Activated CD4-positive, alpha-beta T cell treated with anti-CD3 and anti-CD28 coated beads, Interleukin-2, amount 50 U/mL, for 4 hours (primary cell): ENCODE results near the gene KRT17.
"Not testable (repeated sequence)": the region's sequence is repeated elsewhere in the genome, so short reads cannot be mapped to it uniquely, and the experiment has no call there.

Source experiments
- DNase-seq, 2 experiments: peaks; one replicate each; pipeline ENCODE4 v3.0.0-alpha.2; 2020

Gene KRT17

DNA sequence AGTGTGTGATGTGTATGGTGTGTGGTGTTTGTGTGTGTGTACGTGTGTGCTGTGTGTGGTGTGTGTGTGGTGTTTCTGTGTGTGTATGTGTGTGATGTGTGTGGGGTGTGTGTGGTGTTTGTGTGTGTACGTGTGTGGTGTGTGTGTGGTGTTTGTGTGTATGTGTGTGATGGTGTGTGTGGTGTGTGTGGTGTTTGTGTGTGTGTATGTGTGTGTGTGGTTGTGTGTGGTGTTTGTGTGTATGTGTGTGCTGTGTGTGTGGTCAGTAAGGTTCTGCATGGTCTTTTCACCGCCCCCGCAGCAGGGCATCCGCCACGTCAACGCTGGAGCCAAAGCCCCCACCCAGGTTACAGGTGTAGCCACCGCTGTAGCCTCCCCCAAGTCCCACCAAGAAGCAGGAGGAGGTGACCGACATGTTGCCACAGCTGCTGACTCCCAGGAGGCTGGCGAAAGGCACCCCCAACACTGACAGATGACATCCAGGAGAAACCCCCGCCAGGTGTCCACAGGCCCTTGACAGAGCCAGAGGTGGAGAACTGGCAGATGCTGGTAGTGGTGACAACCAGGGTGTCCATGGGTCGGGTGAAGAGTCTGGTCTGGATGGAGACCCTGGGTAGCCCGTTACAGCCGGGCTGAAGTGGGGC lies 9.3 kb upstream of the KRT17 start:
- no peak for DNase-seq

DNA sequence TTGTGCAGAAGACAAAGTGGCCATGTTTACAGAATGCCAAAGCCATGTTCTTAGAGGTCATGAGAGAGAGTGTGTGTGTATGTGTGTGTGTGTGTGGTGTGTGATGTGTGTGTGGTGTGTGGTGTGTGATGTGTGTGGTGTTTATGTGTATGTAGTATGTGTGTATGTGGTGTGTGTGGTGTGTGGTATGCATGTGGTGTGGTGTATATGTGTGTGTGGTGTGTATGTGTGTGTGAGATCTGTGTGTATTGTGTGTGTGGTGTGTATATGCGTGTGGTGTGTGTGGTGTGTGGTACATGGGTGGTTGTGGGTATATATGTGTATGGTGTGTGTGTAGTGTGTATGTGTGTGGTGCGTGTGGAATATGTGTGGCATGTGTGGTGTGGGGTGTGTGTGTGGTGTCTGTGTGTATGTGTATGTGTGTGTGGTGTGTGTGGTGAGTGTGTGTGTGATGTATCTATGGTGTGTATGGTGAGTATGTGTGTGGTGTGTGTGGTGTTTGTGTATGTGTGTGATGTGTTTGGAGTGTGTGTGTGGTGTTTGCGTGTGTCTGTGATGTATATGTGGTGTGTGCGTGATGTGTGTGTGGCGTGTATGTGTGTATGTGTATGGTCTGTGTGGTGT lies 8.2 kb upstream of the KRT17 start:
- DNase-seq, result no peak

GRCh38 chr17:41631898-41632285 lies 7.5 kb upstream of the KRT17 start:
- DNase-seq, result no peak

GRCh38 chr17:41631025-41631897 lies 6.9 kb upstream of the KRT17 start:
- DNase-seq, result no peak

GRCh38 chr17:41629826-41630670 lies 5.7 kb upstream of the KRT17 start:
- DNase-seq, result no peak

GRCh38 chr17:41629316-41629715 lies 4.9 kb upstream of the KRT17 start:
- DNase-seq, result no peak

GRCh38 chr17:41628621-41629255 lies 4.4 kb upstream of the KRT17 start:
- DNase-seq, result not testable (repeated sequence)

GRCh38 chr17:41628073-41628370 lies 3.6 kb upstream of the KRT17 start:
- not testable (repeated sequence) for DNase-seq

DNA sequence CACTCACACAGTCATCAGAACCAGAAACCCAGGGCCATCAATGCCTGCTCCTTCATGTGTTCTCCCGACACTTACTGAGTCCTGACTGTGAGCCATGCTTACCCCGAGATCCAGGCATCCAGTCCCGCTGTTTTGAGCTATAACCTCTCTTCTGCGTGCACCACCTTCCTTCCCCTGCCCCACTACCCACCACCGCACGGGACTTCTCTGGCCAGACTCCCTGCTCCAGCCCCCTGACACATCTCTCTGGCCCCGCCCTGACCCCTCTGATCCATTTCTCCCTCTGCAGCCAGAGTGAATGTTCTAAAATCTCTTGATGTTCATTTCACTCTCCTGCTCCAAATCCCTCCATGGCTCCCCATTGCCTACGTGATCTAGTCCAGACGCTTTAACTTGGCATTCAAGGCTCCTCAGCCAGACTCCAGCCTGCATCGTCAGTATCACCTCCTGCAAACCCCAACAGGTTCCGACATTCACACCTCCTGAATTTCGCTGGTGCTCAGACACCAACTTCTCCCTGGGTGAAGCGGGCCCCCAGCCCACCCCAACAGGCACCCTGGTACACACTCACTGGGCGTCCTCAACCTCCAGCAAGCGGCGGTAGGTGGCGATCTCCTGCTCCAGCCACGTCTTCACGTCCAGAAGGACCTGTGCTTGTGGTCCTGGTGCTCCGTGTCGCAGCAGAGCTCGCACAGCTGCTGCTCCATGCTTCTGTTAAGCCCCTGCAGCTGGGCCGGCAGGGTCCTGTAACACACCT lies 3.1 kb upstream of the KRT17 start:
- no peak for DNase-seq

DNA sequence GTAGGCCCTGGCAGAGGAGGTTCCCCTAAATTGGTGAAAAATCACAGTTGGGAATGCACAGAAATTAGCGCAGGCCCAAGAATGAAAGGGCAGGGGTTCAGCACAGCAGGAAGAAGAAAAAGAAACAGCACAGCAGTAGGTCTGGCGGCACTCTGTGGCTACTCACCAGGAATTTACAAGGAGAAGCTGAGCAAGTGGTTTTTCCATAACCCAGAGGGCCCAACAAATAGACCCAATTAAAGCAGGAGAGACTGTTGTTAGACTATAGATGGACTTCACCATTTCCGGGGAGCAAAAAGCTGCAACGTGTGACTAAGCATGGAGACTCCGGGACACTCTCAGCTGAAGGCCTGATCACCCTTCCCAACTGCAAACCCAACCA lies 2.5 kb upstream of the KRT17 start:
- DNase-seq, result not testable (repeated sequence)

GRCh38 chr17:41626028-41626913 lies 1.9 kb upstream of the KRT17 start:
- not testable (repeated sequence) for DNase-seq

- no peak for DNase-seq
These were observed 1.2 kb upstream of the KRT17 start for GRCh38 chr17:41625602-41626001.

DNA sequence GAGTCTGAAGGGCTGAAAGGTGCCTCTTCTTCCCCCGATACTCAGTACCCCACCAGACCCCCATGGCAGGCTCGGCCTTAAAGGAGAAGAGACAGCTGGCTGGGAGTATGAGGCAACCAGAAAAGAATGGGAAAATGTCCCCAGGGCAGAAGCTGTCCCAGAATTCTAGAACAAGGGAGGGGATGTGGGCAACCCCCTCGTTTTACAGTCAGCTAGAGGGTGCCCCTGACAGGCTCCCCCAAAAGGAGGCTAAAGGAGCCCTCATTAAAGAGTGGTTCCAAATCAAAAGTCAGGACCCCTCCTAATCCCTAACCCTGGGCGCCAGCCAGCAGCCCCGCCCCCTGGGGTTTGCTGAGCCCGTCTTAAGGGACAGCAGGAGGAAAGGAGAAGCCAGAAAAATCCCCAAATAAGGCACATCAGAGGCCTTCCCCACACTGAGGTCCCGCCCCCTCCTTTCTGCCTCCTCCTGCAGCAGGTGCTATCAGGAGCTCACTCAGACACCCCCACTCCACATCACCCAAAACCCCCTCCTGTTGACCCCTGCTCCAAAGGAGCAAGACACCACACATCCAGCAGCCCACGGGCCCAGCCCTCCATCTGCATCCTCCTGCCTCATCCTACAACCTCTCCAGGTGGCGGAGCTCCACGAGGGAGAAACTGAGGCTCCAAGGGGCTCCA lies 1.1 kb downstream of the KRT17 start:
- DNase-seq, result not testable (repeated sequence)

DNA sequence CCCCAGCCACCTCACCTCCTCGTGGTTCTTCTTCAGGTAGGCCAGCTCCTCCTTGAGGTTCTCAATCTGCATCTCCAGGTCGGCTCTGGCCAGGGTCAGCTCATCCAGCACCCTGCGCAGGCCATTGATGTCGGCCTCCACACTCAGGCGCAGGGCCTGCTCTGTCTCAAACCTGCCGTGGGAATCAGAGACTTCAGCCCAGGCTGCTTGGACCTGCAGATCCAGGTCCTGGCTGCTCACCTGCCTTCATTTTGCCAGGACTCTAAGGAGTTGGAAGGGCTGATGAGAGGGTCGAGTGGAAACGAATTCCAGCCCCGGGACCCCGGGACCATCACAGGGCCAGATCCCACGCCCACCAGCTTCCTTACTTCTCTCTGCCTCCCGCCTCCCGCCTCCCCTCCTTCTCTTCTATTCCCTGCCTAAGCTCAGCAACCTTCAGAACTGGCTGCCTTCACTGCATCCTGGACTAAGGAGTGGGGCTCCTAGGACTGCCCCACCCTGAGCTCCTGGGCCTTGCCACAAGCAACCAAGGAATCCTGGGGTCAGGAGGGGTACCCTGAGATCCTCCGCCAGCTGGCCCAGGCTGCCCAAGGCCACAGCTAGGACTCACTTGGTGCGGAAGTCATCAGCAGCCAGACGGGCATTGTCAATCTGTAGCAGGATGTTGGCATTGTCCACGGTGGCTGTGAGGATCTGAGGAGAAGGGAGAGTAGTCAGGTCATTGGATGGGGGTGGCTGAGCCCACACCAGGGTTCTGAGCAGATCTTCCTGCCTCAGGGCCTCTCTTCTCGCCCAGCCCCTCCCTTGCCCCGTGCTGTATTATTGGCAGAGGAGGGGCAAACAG lies 1.8 kb downstream of the KRT17 start:
- DNase-seq, result not testable (repeated sequence)

DNA sequence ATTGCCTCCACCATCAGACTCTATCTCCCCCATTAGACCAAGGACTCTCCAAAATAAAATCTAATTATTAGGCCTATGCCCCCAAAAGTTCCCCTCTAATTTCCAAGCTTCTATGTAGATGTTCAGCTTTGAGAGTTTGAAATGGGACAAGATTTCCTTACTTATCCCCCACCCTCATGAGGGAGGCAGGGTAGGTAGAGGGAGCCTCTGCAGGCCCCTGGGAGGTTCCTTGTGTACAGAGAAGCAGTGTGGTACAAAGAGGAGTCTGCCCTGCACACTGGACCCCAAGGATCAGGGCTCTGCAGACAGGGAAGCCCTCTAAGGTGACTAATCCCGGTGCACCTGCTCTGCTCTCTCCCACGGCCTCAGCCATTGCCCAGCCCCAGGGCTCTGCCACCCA lies 2.5 kb downstream of the KRT17 start:
- no peak for DNase-seq

- DNase-seq, result not testable (repeated sequence)
These were observed 2.9 kb downstream of the KRT17 start for GRCh38 chr17:41621435-41621817.

DNA sequence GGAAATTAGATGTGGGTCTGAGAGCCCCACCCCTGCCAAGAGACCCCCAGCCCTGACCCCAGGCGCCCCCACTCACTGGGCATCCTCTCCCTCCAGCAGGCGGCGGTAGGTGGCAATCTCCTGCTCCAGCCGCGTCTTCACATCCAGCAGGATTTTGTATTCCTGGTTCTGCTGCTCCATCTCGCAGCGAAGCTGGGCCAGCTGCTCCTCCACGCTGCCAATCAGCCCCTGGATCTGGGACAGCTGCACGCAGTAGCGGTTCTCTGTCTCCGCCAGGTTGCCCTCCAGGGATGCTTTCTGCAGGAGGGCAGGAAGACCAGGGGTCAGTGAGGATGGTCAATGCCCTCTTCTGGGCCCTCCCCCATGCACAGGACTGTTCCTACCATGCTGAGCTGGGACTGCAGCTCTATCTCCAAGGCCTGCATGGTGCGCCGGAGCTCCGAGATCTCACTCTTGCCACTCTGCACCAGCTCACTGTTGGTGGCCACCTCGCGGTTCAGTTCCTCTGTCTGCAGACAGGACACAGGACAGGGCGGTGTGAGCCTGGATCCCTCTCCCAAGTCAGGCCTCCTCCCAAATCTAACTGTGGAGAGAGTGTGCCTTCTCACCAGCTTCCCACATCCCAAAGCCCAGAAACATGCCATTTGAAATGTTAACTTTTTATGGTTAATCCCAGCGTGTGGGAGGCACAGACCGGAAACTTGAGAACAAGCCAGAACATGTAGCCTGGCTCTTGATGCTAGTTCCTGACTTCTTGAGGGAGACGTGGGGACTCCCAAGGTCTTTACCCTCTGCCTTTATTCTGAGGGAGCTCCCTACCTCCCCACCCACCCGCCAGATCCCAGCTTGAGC lies 3.6 kb downstream of the KRT17 start:
- no peak for DNase-seq

DNA sequence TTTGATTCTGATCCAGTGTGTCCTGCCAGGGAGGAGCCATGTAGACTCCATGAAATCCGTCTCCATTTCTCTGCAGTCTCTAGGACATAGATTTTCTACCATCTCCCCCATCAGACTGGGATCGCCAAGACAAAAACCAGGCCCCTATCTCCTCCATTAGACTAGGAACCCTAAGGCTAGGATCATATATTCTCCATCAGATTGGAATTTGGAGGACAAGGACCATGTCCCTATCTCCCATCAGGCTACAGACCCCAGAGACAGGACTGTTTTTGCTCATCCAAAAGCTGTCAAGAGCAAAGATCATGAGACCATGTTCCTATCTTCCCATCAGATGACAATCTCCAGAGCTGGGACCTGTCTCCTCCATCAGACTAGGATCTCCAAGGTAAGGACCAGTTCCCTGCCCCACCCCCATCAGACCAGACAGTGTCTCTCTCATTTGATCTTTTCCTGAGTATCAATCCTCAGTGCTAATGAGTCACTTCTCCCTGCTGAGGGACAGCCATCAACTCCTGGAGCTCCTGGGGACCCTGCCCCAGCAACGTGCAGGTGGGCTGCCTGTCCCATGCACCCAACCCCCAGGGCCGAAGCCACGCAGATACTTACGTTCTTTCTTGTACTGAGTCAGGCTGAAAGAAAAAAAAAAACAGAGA lies 4.3 kb downstream of the KRT17 start:
- DNase-seq, result not testable (repeated sequence)
